Endothelial cell (in vitro differentiated cells): ENCODE results near the gene SLC22A16. TPM values are rescaled to one million over a fixed set of nuclear protein-coding genes. Genes with fewer than 3 reads are reported as not detected.
"Not testable (repeated sequence)": the region's sequence is repeated elsewhere in the genome, so short reads cannot be mapped to it uniquely, and the experiment has no call there.

Source experiments
- DNase-seq: peaks from one replicate; pipeline ENCODE4 v3.0.0; 2021; ENCODE audit warnings: low spot score
- H3K27ac Mint-ChIP-seq: one replicate; pipeline ENCODE4 v1.8.0; 2021; ENCODE audit warnings: mixed read lengths, inconsistent platforms; ENCODE audit not compliant: unreplicated experiment
- H3K27me3 Mint-ChIP-seq: one replicate; pipeline ENCODE4 v1.8.0; 2021; ENCODE audit warnings: mild to moderate bottlenecking, moderate library complexity, mixed read lengths, inconsistent platforms; ENCODE audit not compliant: unreplicated experiment
- H3K36me3 Mint-ChIP-seq: one replicate; pipeline ENCODE4 v1.8.0; 2021; ENCODE audit warnings: mild to moderate bottlenecking, low read depth, mixed read lengths, inconsistent platforms; ENCODE audit not compliant: unreplicated experiment
- H3K4me1 Mint-ChIP-seq: one replicate; pipeline ENCODE4 v1.8.0; 2021; ENCODE audit warnings: mild to moderate bottlenecking, mixed read lengths, inconsistent platforms; ENCODE audit not compliant: unreplicated experiment
- H3K4me3 Mint-ChIP-seq: one replicate; pipeline ENCODE4 v1.8.0; 2021; ENCODE audit warnings: mild to moderate bottlenecking, mixed read lengths, inconsistent platforms; ENCODE audit not compliant: unreplicated experiment
- H3K9me3 Mint-ChIP-seq: one replicate; pipeline ENCODE4 v1.8.0; 2021; ENCODE audit warnings: mixed read lengths, inconsistent platforms; ENCODE audit not compliant: unreplicated experiment
- total RNA-seq: library from RNA; stranded (reverse); fragmentation: NEBNext Ultra II Directional; extraction: Animal tissue kit (Norgen Biotek cat#: 25700); gene quantifications from one replicate; pipeline ENCODE4 v1.2.1, GENCODE V29; 2021; ENCODE audit not compliant: unreplicated experiment
- TF ChIP-seq, protein P1 (sequence below): fragments of 200-600 bp; sonication (generic); IDR thresholded peaks from one replicate; pipeline ENCODE4 v1.5.0; 2021; ENCODE audit warnings: antibody characterized with exemption; ENCODE audit not compliant: unreplicated experiment

The SLC22A16 gene
- total RNA-seq, 1 donor from 2014 or later = 0.54 TPM

DNA sequence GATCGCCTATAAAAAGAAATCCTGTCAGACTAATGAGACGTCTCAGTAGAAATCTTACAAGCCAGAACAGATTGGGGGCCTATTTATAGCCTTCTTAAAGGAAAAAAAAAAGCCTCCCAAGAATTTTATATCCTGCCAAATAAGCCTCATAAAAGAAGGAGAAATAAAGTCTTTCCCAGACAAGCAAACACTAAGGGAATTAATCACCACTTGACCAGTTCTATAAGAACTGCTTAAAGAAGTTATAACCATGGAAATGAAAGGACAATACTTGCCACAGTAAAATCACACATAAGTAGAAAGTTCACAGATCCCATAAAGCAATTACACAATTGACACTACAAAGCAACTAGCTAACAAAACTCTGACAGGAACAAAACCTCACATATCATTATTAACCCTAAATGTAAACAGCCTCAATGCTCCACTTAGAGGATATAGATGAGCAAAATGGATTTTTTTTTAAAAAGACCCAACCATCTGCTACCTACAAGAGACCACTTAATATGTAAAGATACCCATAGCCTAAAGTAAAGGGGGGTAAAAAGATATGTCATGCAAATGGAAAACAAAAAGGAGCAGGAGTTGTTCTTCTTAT, 13.4 kb downstream of the SLC22A16 start:
- no peak overlapping the region for H3K4me3 Mint-ChIP-seq
- H3K9me3 Mint-ChIP-seq = no peaks in the 10 kb centered on the region
- no peak for DNase-seq
- no peaks in the 10 kb centered on the region for H3K36me3 Mint-ChIP-seq
- H3K27me3 Mint-ChIP-seq = no peaks in the 10 kb centered on the region
- no peak overlapping the region for H3K27ac Mint-ChIP-seq
- no peaks in the 10 kb centered on the region for H3K4me1 Mint-ChIP-seq
- TF ChIP-seq, protein P1, sequence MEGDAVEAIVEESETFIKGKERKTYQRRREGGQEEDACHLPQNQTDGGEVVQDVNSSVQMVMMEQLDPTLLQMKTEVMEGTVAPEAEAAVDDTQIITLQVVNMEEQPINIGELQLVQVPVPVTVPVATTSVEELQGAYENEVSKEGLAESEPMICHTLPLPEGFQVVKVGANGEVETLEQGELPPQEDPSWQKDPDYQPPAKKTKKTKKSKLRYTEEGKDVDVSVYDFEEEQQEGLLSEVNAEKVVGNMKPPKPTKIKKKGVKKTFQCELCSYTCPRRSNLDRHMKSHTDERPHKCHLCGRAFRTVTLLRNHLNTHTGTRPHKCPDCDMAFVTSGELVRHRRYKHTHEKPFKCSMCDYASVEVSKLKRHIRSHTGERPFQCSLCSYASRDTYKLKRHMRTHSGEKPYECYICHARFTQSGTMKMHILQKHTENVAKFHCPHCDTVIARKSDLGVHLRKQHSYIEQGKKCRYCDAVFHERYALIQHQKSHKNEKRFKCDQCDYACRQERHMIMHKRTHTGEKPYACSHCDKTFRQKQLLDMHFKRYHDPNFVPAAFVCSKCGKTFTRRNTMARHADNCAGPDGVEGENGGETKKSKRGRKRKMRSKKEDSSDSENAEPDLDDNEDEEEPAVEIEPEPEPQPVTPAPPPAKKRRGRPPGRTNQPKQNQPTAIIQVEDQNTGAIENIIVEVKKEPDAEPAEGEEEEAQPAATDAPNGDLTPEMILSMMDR = no peak

DNA sequence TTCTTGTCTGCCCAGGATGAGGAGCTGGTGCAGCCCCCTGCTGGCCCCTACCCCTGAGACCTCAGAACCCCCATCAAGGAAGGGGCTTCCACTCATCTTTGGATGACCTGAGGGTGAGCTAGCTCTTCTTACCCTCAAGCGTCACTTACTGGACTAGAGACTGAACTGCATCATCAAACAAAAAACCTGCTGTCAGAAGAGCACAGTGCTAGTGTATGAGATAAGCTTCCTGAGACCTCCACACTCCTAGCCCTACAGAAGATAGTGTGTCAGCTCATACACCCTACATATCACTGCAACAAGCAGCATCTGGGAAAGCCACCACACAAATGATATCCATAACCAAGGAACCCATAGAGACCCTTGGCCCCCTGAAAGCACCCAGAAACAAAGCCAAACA, 15.0 kb downstream of the SLC22A16 start:
- no peaks in the 10 kb centered on the region for H3K27me3 Mint-ChIP-seq
- no peaks in the 10 kb centered on the region for H3K36me3 Mint-ChIP-seq
- no peaks in the 10 kb centered on the region for H3K4me1 Mint-ChIP-seq
- TF ChIP-seq, protein P1 = no peak
- H3K4me3 Mint-ChIP-seq = no peak overlapping the region
- DNase-seq = no peak
- no peaks in the 10 kb centered on the region for H3K9me3 Mint-ChIP-seq
- no peak overlapping the region for H3K27ac Mint-ChIP-seq

GRCh38 chr6:110459137-110459536, 17.3 kb downstream of the SLC22A16 start:
- Mint-ChIP-seq H3K27ac (no peak overlapping the region), H3K4me3 (no peak overlapping the region), H3K9me3 (no peaks in the 10 kb centered on the region), H3K27me3 (no peaks in the 10 kb centered on the region), H3K4me1 (no peaks in the 10 kb centered on the region), H3K36me3 (no peaks in the 10 kb centered on the region)
- TF ChIP-seq, protein P1 = no peak
- DNase-seq = no peak

DNA sequence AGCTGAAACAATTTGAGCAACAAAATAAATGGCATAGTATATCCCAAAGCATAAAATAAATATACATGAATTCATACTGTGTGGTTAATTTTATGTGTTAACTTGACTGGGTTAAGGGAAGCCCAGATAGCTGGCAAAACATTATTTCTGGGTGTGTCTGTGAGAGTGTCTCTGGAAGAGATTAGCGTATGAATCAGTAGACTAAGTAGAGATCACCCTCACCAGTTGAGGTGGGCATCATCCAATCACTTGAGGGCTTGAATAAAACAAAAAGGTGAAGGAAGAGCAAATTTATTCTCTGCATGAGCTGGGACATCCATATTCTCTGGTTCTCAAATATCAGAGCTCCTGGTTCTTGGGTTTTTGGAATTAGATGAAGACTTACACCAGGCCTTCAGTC, 17.9 kb downstream of the SLC22A16 start:
- H3K27ac Mint-ChIP-seq = no peak overlapping the region
- no peak overlapping the region for H3K4me3 Mint-ChIP-seq
- no peaks in the 10 kb centered on the region for H3K9me3 Mint-ChIP-seq
- no peak for DNase-seq
- no peaks in the 10 kb centered on the region for H3K4me1 Mint-ChIP-seq
- no peaks in the 10 kb centered on the region for H3K27me3 Mint-ChIP-seq
- TF ChIP-seq, protein P1 = no peak
- no peaks in the 10 kb centered on the region for H3K36me3 Mint-ChIP-seq

- not testable (repeated sequence) for H3K4me1 Mint-ChIP-seq, H3K9me3 Mint-ChIP-seq, H3K4me3 Mint-ChIP-seq, H3K27me3 Mint-ChIP-seq, H3K27ac Mint-ChIP-seq, H3K36me3 Mint-ChIP-seq
- TF ChIP-seq, protein P1 = peak; percentile 36
- DNase-seq = peak; percentile 37
Observed at GRCh38 chr6:110457567-110458175, 18.7 kb downstream of the SLC22A16 start.
